Caco-2 (cell line): Measurements from ENCODE around the gene CDK2AP2. TPM values are rescaled to one million over a fixed set of nuclear protein-coding genes. Genes with fewer than 3 reads are reported as not detected.
"Not testable (repeated sequence)": the region's sequence is repeated elsewhere in the genome, so short reads cannot be mapped to it uniquely, and the experiment has no call there.

Experiments used
- BruUV-seq: library from RNA; stranded (reverse); fragments of 400-500 nt; replicated peaks from 2 replicates; lab custom pipeline; 2021; lab: Mats Ljungman, UMichigan
- CTCF ChIA-PET: fragments of 300-600 bp; sonication (Branson Sonifier 250); formaldehyde crosslinking; loops from one replicate; lab custom pipeline; 2022; ENCODE audit warnings: antibody characterized with exemption; lab: Charles Lee
- POLR2A ChIA-PET: fragments of 300-600 bp; sonication (Branson Sonifier 250); formaldehyde crosslinking; loops from one replicate; lab custom pipeline; 2022; ENCODE audit warnings: antibody characterized with exemption; lab: Charles Lee
- DNase-seq, 2 experiments: peaks; one replicate each; pipeline versions ENCODE4 v3.0.0 to v3.0.0-alpha.2; 2020 to 2022
- H3K27me3 ChIP-seq: replicated peaks from 2 replicates; pipeline ENCODE4 v1.6.0; 2011; ENCODE audit warnings: low read length; ENCODE audit not compliant: control insufficient read depth, insufficient read depth
- H3K36me3 ChIP-seq: 2 replicates; pipeline ENCODE4 v1.5.1; 2011; ENCODE audit warnings: low read length; ENCODE audit not compliant: control insufficient read depth, insufficient read depth
- H3K4me1 ChIP-seq: fragments of 250-450 bp; sonication (Bioruptor Pico); 2 replicates; pipeline ENCODE4 v1.5.1; 2020; ENCODE audit warnings: mild to moderate bottlenecking
- H3K4me3 ChIP-seq: 2 replicates; pipeline ENCODE4 v1.5.1; 2011; ENCODE audit warnings: low read depth, mild to moderate bottlenecking, control low read depth, low read length
- H3K9me3 ChIP-seq: fragments of 250-450 bp; sonication (Bioruptor Pico); 2 replicates; pipeline ENCODE4 v1.5.1; 2020; ENCODE audit warnings: mild to moderate bottlenecking, moderate library complexity
- H3K27ac Mint-ChIP-seq: one replicate; pipeline ENCODE4 v1.8.0; 2022; ENCODE audit warnings: mixed read lengths; ENCODE audit not compliant: unreplicated experiment
- H3K27me3 Mint-ChIP-seq: one replicate; pipeline ENCODE4 v1.8.0; 2022; ENCODE audit warnings: mixed read lengths; ENCODE audit not compliant: insufficient read depth, unreplicated experiment
- H3K36me3 Mint-ChIP-seq: one replicate; pipeline ENCODE4 v1.8.0; 2022; ENCODE audit warnings: mild to moderate bottlenecking, mixed read lengths; ENCODE audit not compliant: insufficient read depth, unreplicated experiment
- H3K4me1 Mint-ChIP-seq: one replicate; pipeline ENCODE4 v1.8.0; 2022; ENCODE audit warnings: low read depth, mixed read lengths; ENCODE audit not compliant: unreplicated experiment
- H3K4me3 Mint-ChIP-seq: one replicate; pipeline ENCODE4 v1.8.0; 2022; ENCODE audit warnings: mild to moderate bottlenecking, moderate library complexity, mixed read lengths; ENCODE audit not compliant: unreplicated experiment
- H3K9me3 Mint-ChIP-seq: one replicate; pipeline ENCODE4 v1.8.0; 2022; ENCODE audit warnings: mixed read lengths; ENCODE audit not compliant: unreplicated experiment
- intact Hi-C: fragments of 100-400 bp; cut with micrococcal nuclease; formaldehyde crosslinking; loops from one replicate; pipeline ENCODE4 v1.10.0; 2022; ENCODE audit not compliant: unreplicated experiment
- total RNA-seq: library from RNA; stranded (reverse); gene quantifications from 2 replicates; pipeline ENCODE4 v1.2.3, GENCODE V29; 2022
- TF ChIP-seq, protein P1 (sequence below), 2 experiments: fragments of 200-600 bp in 1 of 2; IDR thresholded peaks; 1 replicate in 1 of 2; 2 replicates in 1 of 2; pipeline versions ENCODE4 v1.5.1 to v1.8.0; 2011 to 2022; ENCODE audit warnings: antibody characterized with exemption in 1 of 2, control low read depth in 1 of 2, inconsistent platforms in 1 of 2, low read depth in 1 of 2, low read length in 1 of 2, mild to moderate bottlenecking in 1 of 2, moderate library complexity in 1 of 2; ENCODE audit not compliant: insufficient read depth in 1 of 2, severe bottlenecking in 1 of 2, unreplicated experiment in 1 of 2

CDK2AP2 gene
- total RNA-seq, 1 experiment from 2014 or later = 99.4 TPM

DNA sequence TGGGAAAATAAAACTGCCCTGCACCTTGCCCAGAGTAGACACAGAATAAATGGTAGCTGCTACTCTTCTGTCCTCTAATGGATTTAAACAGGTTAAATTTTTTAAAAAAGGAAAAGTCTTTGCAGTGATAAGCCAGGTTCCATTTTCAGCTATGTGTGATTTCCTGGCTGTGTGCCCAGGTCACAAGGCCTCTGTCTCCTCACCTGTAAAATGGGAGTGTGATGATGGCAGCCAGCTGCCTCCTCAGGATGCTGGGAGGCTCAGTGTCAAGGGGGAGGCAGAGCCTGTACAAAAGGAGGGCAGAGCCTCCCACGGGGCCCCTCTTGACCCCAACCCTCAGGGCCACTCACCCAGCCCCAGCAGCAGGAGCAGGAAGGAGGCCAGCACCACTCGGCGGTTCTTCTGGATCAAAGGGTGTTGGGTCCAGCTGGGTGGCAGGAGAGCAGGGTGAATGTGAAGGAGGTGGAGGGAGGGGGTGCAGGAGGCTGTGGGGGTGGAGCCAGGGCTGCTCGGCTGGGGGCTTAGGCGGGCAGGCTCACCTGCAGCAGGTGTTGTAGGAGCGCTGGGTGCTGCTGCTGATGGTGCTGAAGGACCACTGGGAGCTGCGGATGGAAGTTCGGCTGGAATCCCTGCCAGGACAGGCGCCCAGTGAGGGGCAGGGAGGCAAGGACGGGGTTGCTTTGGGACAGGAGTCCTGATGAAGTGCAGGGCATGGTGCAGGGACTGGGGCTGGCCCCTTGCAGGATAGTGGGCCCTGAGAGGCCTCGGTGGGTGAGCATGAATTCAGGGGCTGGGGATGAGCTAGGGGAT is 40.8 kb downstream of the CDK2AP2 start:
- no peaks in the 10 kb centered on the region for H3K9me3 Mint-ChIP-seq
- no peaks in the 10 kb centered on the region for H3K36me3 ChIP-seq
- H3K27ac Mint-ChIP-seq = peak overlapping the region; percentile 89
- H3K9me3 ChIP-seq = no peaks in the 10 kb centered on the region
- H3K4me1 ChIP-seq = peaks cover 29% of the 10 kb centered on the region
- no TSS peak for BruUV-seq
- H3K36me3 Mint-ChIP-seq = peaks cover 28% of the 10 kb centered on the region
- H3K4me3 Mint-ChIP-seq = peak overlapping the region; percentile 94
- H3K27me3 Mint-ChIP-seq = no peaks in the 10 kb centered on the region
- TF ChIP-seq, protein P1, sequence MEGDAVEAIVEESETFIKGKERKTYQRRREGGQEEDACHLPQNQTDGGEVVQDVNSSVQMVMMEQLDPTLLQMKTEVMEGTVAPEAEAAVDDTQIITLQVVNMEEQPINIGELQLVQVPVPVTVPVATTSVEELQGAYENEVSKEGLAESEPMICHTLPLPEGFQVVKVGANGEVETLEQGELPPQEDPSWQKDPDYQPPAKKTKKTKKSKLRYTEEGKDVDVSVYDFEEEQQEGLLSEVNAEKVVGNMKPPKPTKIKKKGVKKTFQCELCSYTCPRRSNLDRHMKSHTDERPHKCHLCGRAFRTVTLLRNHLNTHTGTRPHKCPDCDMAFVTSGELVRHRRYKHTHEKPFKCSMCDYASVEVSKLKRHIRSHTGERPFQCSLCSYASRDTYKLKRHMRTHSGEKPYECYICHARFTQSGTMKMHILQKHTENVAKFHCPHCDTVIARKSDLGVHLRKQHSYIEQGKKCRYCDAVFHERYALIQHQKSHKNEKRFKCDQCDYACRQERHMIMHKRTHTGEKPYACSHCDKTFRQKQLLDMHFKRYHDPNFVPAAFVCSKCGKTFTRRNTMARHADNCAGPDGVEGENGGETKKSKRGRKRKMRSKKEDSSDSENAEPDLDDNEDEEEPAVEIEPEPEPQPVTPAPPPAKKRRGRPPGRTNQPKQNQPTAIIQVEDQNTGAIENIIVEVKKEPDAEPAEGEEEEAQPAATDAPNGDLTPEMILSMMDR (IDR thresholded peaks at IDR 0.05; ENCODE audit: insufficient read depth in 1 of 2, low read depth in 1 of 2, low read length in 1 of 2, severe bottlenecking in 1 of 2, unreplicated experiment in 1 of 2) = no peak
- ChIA-PET POLR2A (interaction anchor here (0.6 to 1.2 kb wide), 2 partner anchors 20 to 37 kb away, joined by 3 read pairs; no protein-coding TSS in a partner anchor), CTCF (interaction anchor here (3.8 kb wide), 1 partner anchor 66 kb away, joined by 38 read pairs; the partner anchor contains the start of gene PPP1CA)
- peaks cover 20% of the 10 kb centered on the region for H3K4me1 Mint-ChIP-seq
- no peak overlapping the region for H3K4me3 ChIP-seq
- peak in 1 of 2 experiments; percentile 54 for DNase-seq
- H3K27me3 ChIP-seq = no peaks in the 10 kb centered on the region
- intact Hi-C loops = no loop called here

DNA sequence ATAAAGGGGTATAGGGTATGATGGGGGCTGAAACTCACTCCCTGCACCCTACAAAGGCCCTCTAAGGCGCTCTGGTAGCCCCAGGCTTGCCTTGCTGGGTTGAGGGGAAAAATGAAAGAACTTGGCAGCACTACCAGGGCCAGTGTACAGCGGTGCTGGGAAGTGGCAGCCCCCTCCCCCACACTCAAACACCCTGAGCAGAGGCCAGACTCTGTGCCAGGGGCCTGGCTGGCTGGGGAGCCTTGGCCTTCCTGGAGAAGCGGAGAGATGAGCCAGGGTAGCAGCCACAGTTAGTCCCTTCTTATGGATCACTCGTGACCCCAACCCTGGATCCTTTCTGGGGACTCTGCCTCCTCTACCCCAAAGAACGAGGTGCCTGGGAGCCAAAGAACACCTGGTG is 41.6 kb downstream of the CDK2AP2 start:
- CTCF ChIA-PET = interaction anchor here (2.0 kb wide), 1 partner anchor 65 kb away, joined by 18 read pairs; the partner anchor contains the start of gene PPP1CA
- no peak overlapping the region for H3K27ac Mint-ChIP-seq

DNA sequence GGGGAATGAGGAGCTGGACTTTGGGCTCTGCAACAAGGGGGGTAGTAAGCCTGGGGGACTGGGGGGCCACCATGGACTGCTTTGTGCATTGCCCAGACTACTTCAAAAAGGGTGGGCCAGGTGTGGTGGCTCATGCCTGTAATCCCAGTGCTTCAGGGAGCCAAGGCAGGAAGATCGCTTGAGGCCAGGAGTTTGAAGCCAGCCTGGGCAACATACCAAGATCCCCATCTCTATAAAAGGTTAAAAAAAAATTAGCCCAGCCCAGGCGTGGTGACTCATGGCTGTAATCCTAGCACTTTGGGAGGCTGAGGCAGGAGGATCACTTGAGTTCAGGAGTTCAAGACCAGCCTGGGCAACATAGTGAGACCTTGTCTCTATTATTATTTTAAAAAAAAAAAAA is 42.4 kb downstream of the CDK2AP2 start:
- H3K27me3 Mint-ChIP-seq, intact Hi-C loops, H3K9me3 ChIP-seq, BruUV-seq, DNase-seq, H3K36me3 ChIP-seq, H3K27me3 ChIP-seq, H3K9me3 Mint-ChIP-seq: not testable (repeated sequence)
- peaks cover 29% of the 10 kb centered on the region for H3K4me1 ChIP-seq
- Mint-ChIP-seq H3K4me3 (peak overlapping the region; percentile 96), H3K36me3 (peaks cover 28% of the 10 kb centered on the region), H3K27ac (peak overlapping the region; percentile 86), H3K4me1 (peaks cover 20% of the 10 kb centered on the region)
- POLR2A ChIA-PET = interaction anchor here (0.6 to 1.5 kb wide), 5 partner anchors 17 to 974 kb away, joined by 3 to 10 read pairs (median 3); partner anchors contain the start of genes AIP, CORO1B and PPP1CA
- H3K4me3 ChIP-seq = peak overlapping the region; percentile 89
- CTCF ChIA-PET = interaction anchor here (0.7 to 2.0 kb wide), 2 partner anchors 64 to 114 kb away, joined by 3 to 18 read pairs; partner anchors contain the start of gene PPP1CA

More for the DNA sequence above, 41.6 kb downstream of the CDK2AP2 start:
- DNase-seq = peak in 1 of 2 experiments; percentile 34
- Histone ChIP-seq H3K27me3 (no peaks in the 10 kb centered on the region), H3K4me1 (peaks cover 29% of the 10 kb centered on the region), H3K9me3 (no peaks in the 10 kb centered on the region), H3K4me3 (no peak overlapping the region), H3K36me3 (no peaks in the 10 kb centered on the region)
- H3K9me3 Mint-ChIP-seq = no peaks in the 10 kb centered on the region
- TF ChIP-seq, protein P1 (IDR thresholded peaks at IDR 0.05; ENCODE audit: insufficient read depth in 1 of 2, low read depth in 1 of 2, low read length in 1 of 2, severe bottlenecking in 1 of 2, unreplicated experiment in 1 of 2) = no peak
- peak overlapping the region; percentile 13 for H3K4me3 Mint-ChIP-seq
- H3K4me1 Mint-ChIP-seq = peaks cover 20% of the 10 kb centered on the region
- H3K36me3 Mint-ChIP-seq = peaks cover 28% of the 10 kb centered on the region
- intact Hi-C loops = no loop called here
- BruUV-seq = no TSS peak
- POLR2A ChIA-PET = no interaction called here
- H3K27me3 Mint-ChIP-seq = no peaks in the 10 kb centered on the region
